Non-pigmented ciliary epithelial cell (primary cell): Measurements from ENCODE around the gene SSBP2.

Source experiments
- DNase-seq: peaks from one replicate; pipeline ENCODE4 v3.0.0-alpha.2; 2010; ENCODE audit warnings: low read depth

SSBP2 gene

GRCh38 chr5:81751009-81751835, at the start of gene SSBP2:
SSBP2 (minus strand) TSS chr5:81751097; CDS start chr5:81751042, 55 bp downstream.
- DNase-seq: peak; percentile 94

GRCh38 chr5:81795666-81796065, 44.8 kb upstream of the SSBP2 start:
- DNase-seq: no peak

GRCh38 chr5:81794226-81794625, 43.3 kb upstream of the SSBP2 start:
- no peak for DNase-seq

GRCh38 chr5:81790336-81790735, 39.4 kb upstream of the SSBP2 start:
- DNase-seq: no peak

GRCh38 chr5:81789033-81789432, 38.1 kb upstream of the SSBP2 start:
- DNase-seq: no peak

GRCh38 chr5:81788329-81788728, 37.4 kb upstream of the SSBP2 start:
- DNase-seq: no peak

- DNase-seq: no peak
These were observed 36.8 kb upstream of the SSBP2 start for GRCh38 chr5:81787474-81788242.

- no peak for DNase-seq
These were observed 36.1 kb upstream of the SSBP2 start for GRCh38 chr5:81786991-81787390.

- no peak for DNase-seq
These were observed 35.6 kb upstream of the SSBP2 start for GRCh38 chr5:81786496-81786895.

- DNase-seq: no peak
These were observed 34.4 kb upstream of the SSBP2 start for GRCh38 chr5:81785322-81785721.

- DNase-seq: no peak
These were observed 32.5 kb upstream of the SSBP2 start for GRCh38 chr5:81783401-81783800.

- DNase-seq: no peak
These were observed 31.9 kb upstream of the SSBP2 start for GRCh38 chr5:81782811-81783210.

GRCh38 chr5:81779916-81780266, 29.0 kb upstream of the SSBP2 start:
- no peak for DNase-seq

- no peak for DNase-seq
These were observed 28.4 kb upstream of the SSBP2 start for GRCh38 chr5:81779125-81779915.

- DNase-seq: no peak
These were observed 27.7 kb upstream of the SSBP2 start for GRCh38 chr5:81778642-81779041.

- no peak for DNase-seq
These were observed 25.4 kb upstream of the SSBP2 start for GRCh38 chr5:81776258-81776657.

GRCh38 chr5:81774374-81774773, 23.5 kb upstream of the SSBP2 start:
- DNase-seq: no peak

- no peak for DNase-seq
These were observed 22.7 kb upstream of the SSBP2 start for GRCh38 chr5:81773574-81773973.

- no peak for DNase-seq
These were observed 22.3 kb upstream of the SSBP2 start for GRCh38 chr5:81773161-81773560.

GRCh38 chr5:81772488-81772887, 21.6 kb upstream of the SSBP2 start:
- DNase-seq: no peak

- peak; percentile 66 for DNase-seq
These were observed 18.1 kb upstream of the SSBP2 start for GRCh38 chr5:81768935-81769452.

- DNase-seq: no peak
These were observed 17.0 kb upstream of the SSBP2 start for GRCh38 chr5:81767938-81768337.
